Activated CD4-positive, alpha-beta T cell treated with anti-CD3 and anti-CD28 coated beads, Interleukin-2, amount 50 U/mL, for 4 hours (primary cell): ENCODE measurements around the gene GPR151.

Experiments
- DNase-seq, 2 experiments: peaks; one replicate each; pipeline ENCODE4 v3.0.0-alpha.2; 2020

GPR151 gene

DNA sequence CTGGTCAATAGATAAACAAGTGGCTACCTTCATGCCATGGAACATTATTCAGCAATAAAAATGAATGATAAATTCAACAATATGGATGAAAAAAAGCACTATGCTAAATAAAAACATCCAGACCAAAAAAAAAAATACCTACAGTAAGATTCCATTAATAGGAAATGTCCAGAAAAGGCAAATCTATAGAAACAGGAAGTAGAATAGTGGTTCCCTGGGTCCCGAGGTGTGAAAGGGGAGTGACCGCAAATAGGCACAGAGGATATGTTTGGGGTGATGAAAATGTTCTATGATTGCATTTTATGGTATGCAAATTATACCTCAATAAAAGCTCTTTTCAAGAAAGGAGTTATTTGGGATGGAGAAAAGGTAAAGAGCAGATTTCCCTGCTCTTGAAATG is 3.6 kb upstream of the GPR151 start:
- no peak for DNase-seq

DNA sequence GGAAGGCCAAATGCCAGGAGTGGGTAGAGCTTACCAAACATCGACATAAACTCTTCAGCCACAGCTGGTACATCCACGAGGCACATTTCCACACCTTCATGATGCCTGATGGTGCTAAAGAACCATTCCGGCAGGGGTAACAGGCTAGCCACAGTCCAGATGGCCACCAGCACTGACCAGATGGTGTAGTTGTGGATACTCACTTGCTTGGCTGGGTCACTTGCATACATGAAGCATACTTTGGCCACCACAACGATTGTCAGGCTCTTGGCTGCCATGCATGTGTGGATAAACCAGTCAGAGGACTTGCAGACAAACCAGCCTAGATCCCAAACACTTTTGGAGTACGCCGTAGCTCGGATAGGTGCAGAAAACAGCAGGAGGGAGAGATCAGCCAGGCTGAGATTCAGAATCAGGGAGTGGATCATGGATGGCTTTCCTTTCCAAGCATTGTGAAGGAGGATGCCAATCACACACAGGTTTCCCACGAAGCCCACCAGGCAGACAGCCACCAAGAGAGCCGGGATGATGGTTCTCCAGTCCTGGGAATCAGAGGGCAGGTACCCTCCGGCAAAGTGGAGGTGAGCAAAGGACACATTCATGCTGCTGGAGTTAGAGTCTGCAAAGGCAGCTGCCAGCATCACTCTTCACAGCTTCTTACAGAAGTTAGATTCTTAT is 378 bp downstream of the GPR151 start:
- no peak for DNase-seq

- no peak for DNase-seq
Measured at GRCh38 chr5:146514575-146514974, 1.4 kb downstream of the GPR151 start.

DNA sequence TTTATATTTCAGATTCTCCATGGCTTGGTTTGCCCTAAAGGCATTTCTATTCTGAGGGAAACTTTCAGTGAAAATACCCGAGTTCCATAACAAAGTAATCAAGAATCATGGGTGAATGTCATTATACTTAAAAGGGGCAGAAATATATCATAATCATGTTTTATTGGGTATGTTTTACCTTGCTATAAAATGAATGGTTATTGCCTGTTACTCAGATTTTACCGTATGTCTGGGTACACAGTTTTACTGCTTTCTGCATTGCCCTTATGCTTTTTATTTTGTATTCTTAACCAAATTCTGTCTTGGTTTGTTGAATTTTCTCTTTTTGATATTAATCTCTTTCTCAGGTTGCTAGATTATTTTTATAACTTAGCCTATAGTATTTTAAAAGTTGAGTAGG is 2.5 kb downstream of the GPR151 start:
- DNase-seq = no peak

DNA sequence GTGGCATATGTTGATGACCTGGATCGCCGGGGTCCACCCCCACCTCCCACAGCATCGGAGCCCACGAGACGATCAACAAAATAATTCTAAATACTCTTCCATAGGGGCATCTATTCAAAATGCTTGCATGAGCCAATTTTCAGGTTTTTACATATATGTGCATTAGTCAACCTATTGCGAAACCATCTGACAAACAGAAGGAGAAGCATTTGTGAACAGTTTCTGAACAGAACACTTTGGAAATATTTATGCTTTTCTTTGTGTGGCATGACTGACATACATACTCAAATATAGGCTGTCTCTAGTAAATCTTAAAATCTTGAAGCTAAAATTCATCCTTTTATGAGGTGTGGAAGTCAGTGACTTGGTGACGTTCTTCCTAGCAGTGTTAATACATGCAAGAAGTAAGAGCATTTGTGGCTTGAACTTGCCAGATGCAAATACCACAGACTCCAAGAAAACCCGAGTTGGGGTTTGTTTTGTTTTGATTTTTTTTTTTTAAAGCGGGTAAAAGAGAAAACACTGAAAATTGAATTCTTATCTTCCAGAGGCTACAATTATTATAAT is 5.3 kb downstream of the GPR151 start:
- DNase-seq = no peak

- DNase-seq = no peak
Measured at GRCh38 chr5:146507428-146507827, 8.6 kb downstream of the GPR151 start.

- DNase-seq = no peak
Measured at GRCh38 chr5:146499680-146500079, 16.3 kb downstream of the GPR151 start.

- DNase-seq = no peak
Measured at GRCh38 chr5:146494656-146495055, 21.3 kb downstream of the GPR151 start.

- DNase-seq = no peak
Measured at GRCh38 chr5:146490089-146490843, 25.7 kb downstream of the GPR151 start.

GRCh38 chr5:146484714-146485391 is 31.1 kb downstream of the GPR151 start:
- DNase-seq = no peak

DNA sequence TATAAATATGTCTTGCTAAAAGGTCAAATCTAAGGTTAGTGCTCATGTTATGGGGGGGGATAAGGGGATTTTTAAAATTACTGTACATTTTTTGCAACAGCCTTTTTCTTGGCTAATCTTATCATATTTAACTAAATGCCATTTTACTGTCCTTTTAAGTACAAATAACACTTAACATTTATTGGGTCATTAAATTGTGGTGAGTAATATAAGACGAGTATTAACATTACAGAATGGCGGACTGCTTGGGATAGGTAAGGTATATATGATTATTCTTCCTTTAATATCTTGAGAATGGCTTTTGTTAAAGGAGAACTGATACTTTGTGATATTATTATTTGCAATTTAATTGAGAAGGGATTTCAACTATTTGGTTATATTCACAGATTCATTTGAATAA is 33.2 kb downstream of the GPR151 start:
- DNase-seq = no peak

DNA sequence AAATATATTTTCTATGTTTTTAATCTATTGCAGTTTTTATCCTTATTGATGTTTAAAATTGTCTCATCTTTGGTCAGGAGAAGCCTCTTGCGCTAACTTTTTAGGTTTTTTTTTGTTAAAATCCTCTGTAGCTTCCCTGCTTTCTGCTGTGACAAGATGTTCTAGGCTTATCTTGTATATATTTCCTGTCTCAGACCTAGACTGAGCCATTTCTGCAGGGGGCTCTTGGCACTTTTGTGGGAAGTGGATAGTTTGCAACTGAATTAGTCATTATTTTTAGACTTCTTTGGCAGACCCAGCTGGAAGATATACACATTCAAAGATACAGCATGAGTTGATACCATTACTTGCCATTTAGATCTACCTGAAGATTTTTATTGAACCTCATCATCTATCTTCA is 40.1 kb downstream of the GPR151 start:
- DNase-seq = no peak

DNA sequence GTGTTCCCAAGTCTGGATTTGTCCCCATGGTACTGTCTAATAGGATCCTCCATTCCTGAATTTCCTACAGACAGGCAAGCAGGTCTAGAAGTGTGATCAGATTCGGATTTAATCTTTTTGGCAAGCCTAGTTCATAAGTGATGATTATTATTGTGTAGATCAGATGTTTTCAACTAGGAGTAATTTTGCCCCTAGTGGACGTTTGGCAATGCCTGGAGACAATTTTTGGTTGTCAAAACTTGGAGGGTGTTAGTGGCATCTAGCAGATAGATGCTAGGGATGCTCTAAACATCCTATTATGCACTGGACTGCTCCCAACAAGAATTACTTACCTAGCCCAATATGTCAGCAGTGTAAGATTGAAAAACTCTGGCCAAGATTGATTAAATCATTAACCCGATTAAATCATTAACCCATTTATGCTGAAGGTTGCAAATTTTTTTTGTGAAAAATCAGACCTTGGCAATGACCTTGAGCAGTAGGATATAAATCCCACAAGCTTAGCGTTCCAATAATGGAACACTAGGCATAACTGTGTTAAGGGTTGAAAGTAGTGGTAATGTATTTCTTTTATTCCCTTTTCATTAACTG is 40.7 kb downstream of the GPR151 start:
- DNase-seq = no peak

DNA sequence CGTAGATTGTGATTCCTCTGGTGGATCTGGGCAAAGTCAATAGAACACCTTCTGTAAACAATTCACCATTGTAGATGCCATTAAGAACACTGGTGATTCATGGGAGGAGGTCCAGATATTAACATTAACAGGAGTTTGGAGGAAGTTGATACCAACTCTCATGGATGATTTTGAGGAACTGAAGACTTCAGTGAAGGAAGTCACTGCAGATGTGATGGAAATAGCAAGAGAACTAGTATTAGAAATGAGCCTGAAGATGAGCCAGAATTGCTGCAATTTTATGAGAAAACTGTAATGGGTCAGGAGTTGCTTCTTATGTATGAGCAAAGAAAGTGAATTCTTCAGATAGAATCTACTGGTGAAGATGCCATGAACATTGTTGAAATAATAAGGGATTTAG is 41.9 kb downstream of the GPR151 start:
- no peak for DNase-seq

GRCh38 chr5:146467760-146468159 is 48.2 kb downstream of the GPR151 start:
- DNase-seq = no peak

DNA sequence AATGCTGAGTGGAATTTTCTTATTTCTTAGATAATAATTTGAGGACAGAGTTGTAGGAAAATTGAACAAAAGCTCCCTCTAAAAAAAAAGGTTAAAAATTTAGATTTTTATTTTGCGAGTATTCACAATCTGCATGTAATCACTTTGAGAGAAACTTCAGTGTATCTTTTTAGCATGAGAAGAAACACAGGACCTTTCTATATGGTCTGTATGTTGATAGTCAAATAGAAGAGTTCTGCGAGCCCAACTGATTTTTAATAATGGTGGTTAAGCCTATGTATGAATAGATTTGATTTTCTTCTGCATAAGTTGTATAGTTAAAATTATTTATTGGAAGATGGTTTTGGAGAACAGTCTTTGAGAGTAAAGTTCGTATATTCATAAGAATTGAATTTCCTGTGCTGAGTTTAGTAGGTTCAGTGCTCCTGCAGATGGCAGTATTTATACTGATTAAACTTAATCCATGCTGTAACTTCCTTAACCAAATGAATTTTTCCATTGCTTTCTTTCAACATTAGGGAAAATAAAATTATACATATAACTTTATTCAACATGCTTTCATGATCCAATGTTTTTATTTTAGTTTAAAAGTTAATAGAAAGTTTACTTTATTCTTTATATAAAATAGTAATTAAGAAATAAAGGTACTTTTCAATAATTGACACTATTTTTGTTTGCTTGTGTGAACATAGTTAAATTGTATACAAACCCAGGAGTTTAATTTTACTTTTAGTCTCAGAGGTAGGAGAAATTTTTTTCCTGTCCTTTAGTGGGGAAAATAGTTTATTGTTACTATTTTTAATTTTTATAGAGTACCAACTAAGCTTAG is 49.3 kb downstream of the GPR151 start:
- DNase-seq = no peak

GRCh38 chr5:146463446-146463845 is 52.5 kb downstream of the GPR151 start:
- DNase-seq = no peak
